ENCODE measurements around the gene GADD45GIP1. TPM values are rescaled to one million over a fixed set of nuclear protein-coding genes. Genes with fewer than 3 reads are reported as not detected.
"Not testable (repeated sequence)": the region's sequence is repeated elsewhere in the genome, so short reads cannot be mapped to it uniquely, and the experiment has no call there.

GADD45GIP1 gene
- total RNA-seq, 6 experiments from 2014 or later, result 7.7 to 29.3 (median 10.0) TPM

GRCh38 chr19:12983542-12984142 lies 26.6 kb upstream of the GADD45GIP1 start:
- ATAC-seq (peak; percentile 88 to 99 (median 90)), DNase-seq (peak; percentile 81 to 84 (median 83))
- Histone ChIP-seq H3K27ac (no peak overlapping the region), H3K27me3 (no peaks in the 10 kb centered on the region), H3K36me3 (no peaks in the 10 kb centered on the region), H3K4me1 (no peaks in the 10 kb centered on the region), H3K9me3 (no peaks in the 10 kb centered on the region), H3K4me3 (no peak overlapping the region)
- WGBS (ENCODE audit: insufficient coverage, low coverage, low lambda C conversion rate, missing lambda C conversion rate), result 9% methylated on average over 39 of the region's 51 CpGs
- TF ChIP-seq POLR2A (IDR thresholded peaks at IDR 0.05), result no peak
- peak; percentile 92 to 99 (median 97) for TF ChIP-seq CTCF (IDR thresholded peaks at IDR 0.05)
- intact Hi-C loops (cut with DNase I), result loop anchor here in 1 of 2 donors (5.0 kb wide), 2 partner anchors 54 to 109 kb away; no protein-coding TSS in a partner anchor

GRCh38 chr19:12983091-12983490 lies 26.1 kb upstream of the GADD45GIP1 start:
- Histone ChIP-seq H3K9me3 (no peaks in the 10 kb centered on the region), H3K27ac (no peak overlapping the region), H3K36me3 (no peaks in the 10 kb centered on the region), H3K27me3 (no peaks in the 10 kb centered on the region), H3K4me3 (no peak overlapping the region), H3K4me1 (no peaks in the 10 kb centered on the region)
- TF ChIP-seq CTCF (IDR thresholded peaks at IDR 0.05) (no peak), POLR2A (IDR thresholded peaks at IDR 0.05) (no peak)
- DNase-seq (no peak), ATAC-seq (no peak)
- 34% methylated on average over 10 of the region's 10 CpGs for WGBS (ENCODE audit: insufficient coverage, low coverage, low lambda C conversion rate, missing lambda C conversion rate)
- intact Hi-C loops (cut with DNase I), result loop anchor here in 1 of 2 donors (5.0 kb wide), 2 partner anchors 54 to 109 kb away; no protein-coding TSS in a partner anchor

GRCh38 chr19:12982648-12983047 lies 25.6 kb upstream of the GADD45GIP1 start:
- 83% methylated on average over 5 of the region's 6 CpGs for WGBS (ENCODE audit: insufficient coverage, low coverage, low lambda C conversion rate, missing lambda C conversion rate)
- Histone ChIP-seq H3K4me1 (peaks cover 0 to under 1% (median 0%) of the 10 kb centered on the region in 4 donors), H3K27me3 (no peaks in the 10 kb centered on the region), H3K27ac (no peak overlapping the region), H3K36me3 (no peaks in the 10 kb centered on the region), H3K9me3 (no peaks in the 10 kb centered on the region), H3K4me3 (no peak overlapping the region)
- TF ChIP-seq CTCF (IDR thresholded peaks at IDR 0.05) (no peak), POLR2A (IDR thresholded peaks at IDR 0.05) (no peak)
- ATAC-seq, result no peak
- intact Hi-C loops (cut with DNase I), result loop anchor here in 1 of 2 donors (5.0 kb wide), 2 partner anchors 55 to 110 kb away; no protein-coding TSS in a partner anchor
- DNase-seq, result no peak

- H3K4me1 ChIP-seq, result peaks cover 0 to 4% (median 0%) of the 10 kb centered on the region in 4 donors
- WGBS (ENCODE audit: insufficient coverage, low coverage, low lambda C conversion rate, missing lambda C conversion rate), result 89% methylated on average over 3 of the region's 3 CpGs
- H3K9me3 ChIP-seq, result no peaks in the 10 kb centered on the region
- H3K36me3 ChIP-seq, result no peaks in the 10 kb centered on the region
- no peak overlapping the region for H3K27ac ChIP-seq
- intact Hi-C loops (cut with DNase I), result loop anchor here (2.0 to 10.0 kb wide), 5 partner anchors 57 to 285 kb away; no protein-coding TSS in a partner anchor
- DNase-seq (no peak), ATAC-seq (no peak)
- H3K4me3 ChIP-seq, result no peak overlapping the region
- H3K27me3 ChIP-seq, result no peaks in the 10 kb centered on the region
- TF ChIP-seq POLR2A (IDR thresholded peaks at IDR 0.05) (no peak), CTCF (IDR thresholded peaks at IDR 0.05) (no peak)
These were observed 23.0 kb upstream of the GADD45GIP1 start for GRCh38 chr19:12979974-12980373.

GRCh38 chr19:12976109-12976508 lies 19.1 kb upstream of the GADD45GIP1 start:
- H3K27ac ChIP-seq, DNase-seq, H3K36me3 ChIP-seq, H3K4me3 ChIP-seq, H3K27me3 ChIP-seq, H3K9me3 ChIP-seq, H3K4me1 ChIP-seq, ATAC-seq: not testable (repeated sequence)
- WGBS (ENCODE audit: insufficient coverage, low coverage, low lambda C conversion rate, missing lambda C conversion rate), result 75% methylated on average over 6 of the region's 7 CpGs
- intact Hi-C loops (cut with DNase I), result loop anchor here (10.0 kb wide), 2 partner anchors 279 to 289 kb away; no protein-coding TSS in a partner anchor

All from right lobe of liver (tissue), 6 donors.